ENCODE results near the gene CCDC88C. TPM values are rescaled to one million over a fixed set of nuclear protein-coding genes. Genes with fewer than 3 reads are reported as not detected.

The CCDC88C gene
- total RNA-seq, 1 donor, result under 0.01 TPM

GRCh38 chr14:91392623-91393303 is 24.9 kb downstream of the CCDC88C start:
- DNase-seq (ENCODE audit: low read depth), result no peak
- no peak overlapping the region for H3K4me3 ChIP-seq (ENCODE audit: low read depth, low read length)
- no peak for TF ChIP-seq CTCF (IDR thresholded peaks at IDR 0.05; ENCODE audit: insufficient read depth, low read depth, low read length)

GRCh38 chr14:91390165-91390778 is 27.3 kb downstream of the CCDC88C start:
- no peak overlapping the region for H3K4me3 ChIP-seq (ENCODE audit: low read depth, low read length)
- no peak for TF ChIP-seq CTCF (IDR thresholded peaks at IDR 0.05; ENCODE audit: insufficient read depth, low read depth, low read length)
- DNase-seq (ENCODE audit: low read depth), result no peak

- no peak for DNase-seq (ENCODE audit: low read depth)
- no peak overlapping the region for H3K4me3 ChIP-seq (ENCODE audit: low read depth, low read length)
- TF ChIP-seq CTCF (IDR thresholded peaks at IDR 0.05; ENCODE audit: insufficient read depth, low read depth, low read length), result no peak
Measured at GRCh38 chr14:91389150-91389549, 28.5 kb downstream of the CCDC88C start.

GRCh38 chr14:91388551-91388975 is 29.1 kb downstream of the CCDC88C start:
- no peak overlapping the region for H3K4me3 ChIP-seq (ENCODE audit: low read depth, low read length)
- no peak for TF ChIP-seq CTCF (IDR thresholded peaks at IDR 0.05; ENCODE audit: insufficient read depth, low read depth, low read length)
- no peak for DNase-seq (ENCODE audit: low read depth)

GRCh38 chr14:91387951-91388381 is 29.7 kb downstream of the CCDC88C start:
- TF ChIP-seq CTCF (IDR thresholded peaks at IDR 0.05; ENCODE audit: insufficient read depth, low read depth, low read length), result no peak
- H3K4me3 ChIP-seq (ENCODE audit: low read depth, low read length), result no peak overlapping the region
- no peak for DNase-seq (ENCODE audit: low read depth)

GRCh38 chr14:91387169-91387835 is 30.3 kb downstream of the CCDC88C start:
- TF ChIP-seq CTCF (IDR thresholded peaks at IDR 0.05; ENCODE audit: insufficient read depth, low read depth, low read length), result no peak
- no peak for DNase-seq (ENCODE audit: low read depth)
- no peak overlapping the region for H3K4me3 ChIP-seq (ENCODE audit: low read depth, low read length)

Data from fibroblast of villous mesenchyme (primary cell).